SK-N-SH treated with all-trans-retinoic acid at 6 μM for 48 hours (cell line): ENCODE measurements around the gene SRM.

Source experiments
- ATAC-seq: fragments of 200-7000 bp; cut with Tn5 transposase; 3 replicates; pipeline ENCODE4 v1.9.1; 2020; ENCODE audit warnings: mild to moderate bottlenecking, moderate library complexity
- ARNTL ChIP-seq: fragments of 450-650 bp; formaldehyde crosslinking; IDR thresholded peaks from 2 replicates; pipeline ENCODE4 v1.5.0; 2020; ENCODE audit warnings: low read depth, mild to moderate bottlenecking, moderate library complexity, borderline replicate concordance
- BACH2 ChIP-seq: fragments of 250-450 bp; sonication (Bioruptor Pico); IDR thresholded peaks from 2 replicates; pipeline ENCODE4 v1.9.0; 2021; ENCODE audit warnings: mild to moderate bottlenecking, borderline replicate concordance
- CSDC2 ChIP-seq: fragments of 250-450 bp; sonication (Bioruptor Pico); IDR thresholded peaks from 2 replicates; pipeline ENCODE4 v1.5.0; 2020; ENCODE audit warnings: mild to moderate bottlenecking, moderate library complexity
- CSRNP3 ChIP-seq: fragments of 250-450 bp; sonication (Bioruptor Pico); IDR thresholded peaks from 2 replicates; pipeline ENCODE4 v1.5.1; 2021; ENCODE audit warnings: mild to moderate bottlenecking, moderate library complexity
- ESRRG ChIP-seq: fragments of 250-450 bp; sonication (Bioruptor Pico); IDR thresholded peaks from 2 replicates; pipeline ENCODE4 v1.6.1; 2021; ENCODE audit warnings: mild to moderate bottlenecking
- GLIS3 ChIP-seq: fragments of 250-450 bp; sonication (Bioruptor Pico); IDR thresholded peaks from 2 replicates; pipeline ENCODE4 v1.5.0; 2020; ENCODE audit warnings: mild to moderate bottlenecking, moderate library complexity
- ISL1 ChIP-seq: fragments of 250-450 bp; sonication (Bioruptor Pico); IDR thresholded peaks from 2 replicates; pipeline ENCODE4 v2.1.2; 2022; ENCODE audit warnings: mild to moderate bottlenecking, moderate library complexity
- OSR1 ChIP-seq: fragments of 250-450 bp; sonication (Bioruptor Pico); IDR thresholded peaks from 2 replicates; pipeline ENCODE4 v1.8.0; 2022; ENCODE audit warnings: moderate library complexity, mild to moderate bottlenecking, inconsistent platforms
- PPARA ChIP-seq: fragments of 250-450 bp; sonication (Bioruptor Pico); IDR thresholded peaks from 2 replicates; pipeline ENCODE4 v1.5.0; 2020; ENCODE audit warnings: mild to moderate bottlenecking, borderline replicate concordance
- RARB ChIP-seq: fragments of 250-450 bp; sonication (Bioruptor Pico); IDR thresholded peaks from 2 replicates; pipeline ENCODE4 v1.8.0; 2021; ENCODE audit warnings: mild to moderate bottlenecking, moderate library complexity
- SNAI2 ChIP-seq: fragments of 250-450 bp; sonication (Bioruptor Pico); IDR thresholded peaks from 2 replicates; pipeline ENCODE4 v1.5.0; 2020; ENCODE audit warnings: mild to moderate bottlenecking, moderate library complexity
- TCF4 ChIP-seq: fragments of 250-450 bp; sonication (Bioruptor Pico); IDR thresholded peaks from 2 replicates; pipeline ENCODE4 v1.8.0; 2021; ENCODE audit warnings: mild to moderate bottlenecking, moderate library complexity, borderline replicate concordance
- TOX ChIP-seq: fragments of 250-450 bp; sonication (Bioruptor Pico); IDR thresholded peaks from 2 replicates; pipeline ENCODE4 v1.8.0; 2021; ENCODE audit warnings: mild to moderate bottlenecking, moderate library complexity, borderline replicate concordance
- ZC3H10 ChIP-seq: fragments of 250-450 bp; sonication (Bioruptor Pico); IDR thresholded peaks from 2 replicates; pipeline ENCODE4 v1.5.1; 2021; ENCODE audit warnings: mild to moderate bottlenecking, moderate library complexity
- ZFP3 ChIP-seq: fragments of 250-450 bp; sonication (Bioruptor Pico); IDR thresholded peaks from 2 replicates; pipeline ENCODE4 v1.5.0; 2020; ENCODE audit warnings: mild to moderate bottlenecking, moderate library complexity
- ZFP30 ChIP-seq: fragments of 450-650 bp; formaldehyde crosslinking; IDR thresholded peaks from 2 replicates; pipeline ENCODE4 v1.5.0; 2022; ENCODE audit warnings: mild to moderate bottlenecking, moderate library complexity
- ZNF565 ChIP-seq: fragments of 450-650 bp; formaldehyde crosslinking; conservative IDR thresholded peaks from 2 replicates; pipeline ENCODE4 v1.5.0; 2020; ENCODE audit warnings: low read depth, mild to moderate bottlenecking, moderate library complexity
- ZNF70 ChIP-seq: fragments of 450-650 bp; formaldehyde crosslinking; IDR thresholded peaks from 2 replicates; pipeline ENCODE4 v1.5.0; 2020; ENCODE audit warnings: mild to moderate bottlenecking, moderate library complexity
- ZNF8 ChIP-seq: fragments of 450-650 bp; formaldehyde crosslinking; IDR thresholded peaks from 2 replicates; pipeline ENCODE4 v1.5.0; 2020; ENCODE audit warnings: mild to moderate bottlenecking, moderate library complexity
- TF ChIP-seq, protein P1 (sequence below): fragments of 250-450 bp; sonication (Bioruptor Pico); IDR thresholded peaks from 2 replicates; pipeline ENCODE4 v1.8.0; 2021; ENCODE audit warnings: low read depth, mild to moderate bottlenecking, moderate library complexity, borderline replicate concordance
- TF ChIP-seq, protein P2 (sequence below): fragments of 250-450 bp; sonication (Bioruptor Pico); IDR thresholded peaks from 2 replicates; pipeline ENCODE4 v1.5.0; 2020; ENCODE audit warnings: mild to moderate bottlenecking, moderate library complexity
- TF ChIP-seq, protein P3 (sequence below): fragments of 250-450 bp; sonication (Bioruptor Pico); IDR thresholded peaks from 2 replicates; pipeline ENCODE4 v1.5.1; 2020; ENCODE audit warnings: low read depth, mild to moderate bottlenecking, moderate library complexity
- TF ChIP-seq, protein P4 (sequence below): fragments of 250-450 bp; sonication (Bioruptor Pico); IDR thresholded peaks from 2 replicates; pipeline ENCODE4 v1.8.0; 2020; ENCODE audit warnings: mild to moderate bottlenecking, moderate library complexity, borderline replicate concordance

The SRM gene

GRCh38 chr1:11059155-11059967 is 457 bp downstream of the SRM start (continued):
- no peak for TF ChIP-seq ZNF70
- TF ChIP-seq ARNTL = no peak
- TF ChIP-seq OSR1 = no peak
- TF ChIP-seq TOX = no peak
- TF ChIP-seq BACH2 = no peak
- TF ChIP-seq ZNF8 (CRISPR knock-in tag) = no peak
- TF ChIP-seq, all 23 proteins: peak for 0

DNA sequence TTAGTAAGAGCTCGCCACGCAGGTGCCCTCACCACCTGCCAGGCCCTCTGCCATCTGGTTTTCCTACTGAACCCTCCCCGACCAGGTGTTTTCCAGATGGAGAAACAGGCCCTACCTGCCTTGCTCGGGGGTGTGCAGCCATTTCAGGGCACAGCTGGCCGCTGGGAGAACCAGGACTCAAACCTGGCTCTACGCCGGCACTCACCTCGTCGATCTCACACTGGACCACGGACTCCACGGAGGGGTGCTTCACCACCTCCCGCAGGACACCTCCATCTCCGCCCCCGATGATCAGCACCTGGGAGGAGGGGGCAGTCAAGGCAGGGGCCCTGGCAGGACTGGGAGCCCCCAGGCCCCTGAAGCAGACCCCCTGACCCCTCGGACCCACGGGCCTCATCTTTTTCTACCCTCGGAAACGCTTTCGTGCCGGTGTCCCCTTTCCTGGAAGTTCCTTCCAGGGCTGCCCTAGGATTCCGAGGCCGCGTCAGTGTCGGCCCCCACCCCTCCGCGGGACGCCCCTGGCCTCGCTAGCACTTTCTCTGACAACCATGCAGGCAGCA is 1.1 kb downstream of the SRM start:
- ATAC-seq = no peak
- TF ChIP-seq OSR1 (no peak), SNAI2 (CRISPR knock-in tag) (no peak), BACH2 (no peak), ZFP3 (CRISPR knock-in tag) (no peak), TOX (no peak), CSDC2 (CRISPR knock-in tag) (no peak), ZC3H10 (CRISPR knock-in tag) (no peak), ZNF8 (CRISPR knock-in tag) (no peak), TCF4 (CRISPR knock-in tag) (no peak), ARNTL (no peak), ZNF70 (no peak), ESRRG (no peak), GLIS3 (CRISPR knock-in tag) (no peak), ZNF565 (no peak), ISL1 (CRISPR knock-in tag) (no peak)
- TF ChIP-seq, protein P1, sequence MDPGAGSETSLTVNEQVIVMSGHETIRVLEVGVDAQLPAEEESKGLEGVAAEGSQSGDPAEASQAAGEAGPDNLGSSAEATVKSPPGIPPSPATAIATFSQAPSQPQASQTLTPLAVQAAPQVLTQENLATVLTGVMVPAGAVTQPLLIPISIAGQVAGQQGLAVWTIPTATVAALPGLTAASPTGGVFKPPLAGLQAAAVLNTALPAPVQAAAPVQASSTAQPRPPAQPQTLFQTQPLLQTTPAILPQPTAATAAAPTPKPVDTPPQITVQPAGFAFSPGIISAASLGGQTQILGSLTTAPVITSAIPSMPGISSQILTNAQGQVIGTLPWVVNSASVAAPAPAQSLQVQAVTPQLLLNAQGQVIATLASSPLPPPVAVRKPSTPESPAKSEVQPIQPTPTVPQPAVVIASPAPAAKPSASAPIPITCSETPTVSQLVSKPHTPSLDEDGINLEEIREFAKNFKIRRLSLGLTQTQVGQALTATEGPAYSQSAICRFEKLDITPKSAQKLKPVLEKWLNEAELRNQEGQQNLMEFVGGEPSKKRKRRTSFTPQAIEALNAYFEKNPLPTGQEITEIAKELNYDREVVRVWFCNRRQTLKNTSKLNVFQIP (CRISPR knock-in tag) = no peak
- TF ChIP-seq, protein P2, sequence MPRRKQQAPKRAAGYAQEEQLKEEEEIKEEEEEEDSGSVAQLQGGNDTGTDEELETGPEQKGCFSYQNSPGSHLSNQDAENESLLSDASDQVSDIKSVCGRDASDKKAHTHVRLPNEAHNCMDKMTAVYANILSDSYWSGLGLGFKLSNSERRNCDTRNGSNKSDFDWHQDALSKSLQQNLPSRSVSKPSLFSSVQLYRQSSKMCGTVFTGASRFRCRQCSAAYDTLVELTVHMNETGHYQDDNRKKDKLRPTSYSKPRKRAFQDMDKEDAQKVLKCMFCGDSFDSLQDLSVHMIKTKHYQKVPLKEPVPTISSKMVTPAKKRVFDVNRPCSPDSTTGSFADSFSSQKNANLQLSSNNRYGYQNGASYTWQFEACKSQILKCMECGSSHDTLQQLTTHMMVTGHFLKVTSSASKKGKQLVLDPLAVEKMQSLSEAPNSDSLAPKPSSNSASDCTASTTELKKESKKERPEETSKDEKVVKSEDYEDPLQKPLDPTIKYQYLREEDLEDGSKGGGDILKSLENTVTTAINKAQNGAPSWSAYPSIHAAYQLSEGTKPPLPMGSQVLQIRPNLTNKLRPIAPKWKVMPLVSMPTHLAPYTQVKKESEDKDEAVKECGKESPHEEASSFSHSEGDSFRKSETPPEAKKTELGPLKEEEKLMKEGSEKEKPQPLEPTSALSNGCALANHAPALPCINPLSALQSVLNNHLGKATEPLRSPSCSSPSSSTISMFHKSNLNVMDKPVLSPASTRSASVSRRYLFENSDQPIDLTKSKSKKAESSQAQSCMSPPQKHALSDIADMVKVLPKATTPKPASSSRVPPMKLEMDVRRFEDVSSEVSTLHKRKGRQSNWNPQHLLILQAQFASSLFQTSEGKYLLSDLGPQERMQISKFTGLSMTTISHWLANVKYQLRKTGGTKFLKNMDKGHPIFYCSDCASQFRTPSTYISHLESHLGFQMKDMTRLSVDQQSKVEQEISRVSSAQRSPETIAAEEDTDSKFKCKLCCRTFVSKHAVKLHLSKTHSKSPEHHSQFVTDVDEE (CRISPR knock-in tag) = no peak
- TF ChIP-seq, protein P3, sequence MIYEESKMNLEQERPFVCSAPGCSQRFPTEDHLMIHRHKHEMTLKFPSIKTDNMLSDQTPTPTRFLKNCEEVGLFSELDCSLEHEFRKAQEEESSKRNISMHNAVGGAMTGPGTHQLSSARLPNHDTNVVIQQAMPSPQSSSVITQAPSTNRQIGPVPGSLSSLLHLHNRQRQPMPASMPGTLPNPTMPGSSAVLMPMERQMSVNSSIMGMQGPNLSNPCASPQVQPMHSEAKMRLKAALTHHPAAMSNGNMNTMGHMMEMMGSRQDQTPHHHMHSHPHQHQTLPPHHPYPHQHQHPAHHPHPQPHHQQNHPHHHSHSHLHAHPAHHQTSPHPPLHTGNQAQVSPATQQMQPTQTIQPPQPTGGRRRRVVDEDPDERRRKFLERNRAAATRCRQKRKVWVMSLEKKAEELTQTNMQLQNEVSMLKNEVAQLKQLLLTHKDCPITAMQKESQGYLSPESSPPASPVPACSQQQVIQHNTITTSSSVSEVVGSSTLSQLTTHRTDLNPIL = no peak

GRCh38 chr1:11058026-11058425 is 1.8 kb downstream of the SRM start:
- no peak for ATAC-seq
- TF ChIP-seq ISL1 (CRISPR knock-in tag) = no peak
- TF ChIP-seq, protein P4, sequence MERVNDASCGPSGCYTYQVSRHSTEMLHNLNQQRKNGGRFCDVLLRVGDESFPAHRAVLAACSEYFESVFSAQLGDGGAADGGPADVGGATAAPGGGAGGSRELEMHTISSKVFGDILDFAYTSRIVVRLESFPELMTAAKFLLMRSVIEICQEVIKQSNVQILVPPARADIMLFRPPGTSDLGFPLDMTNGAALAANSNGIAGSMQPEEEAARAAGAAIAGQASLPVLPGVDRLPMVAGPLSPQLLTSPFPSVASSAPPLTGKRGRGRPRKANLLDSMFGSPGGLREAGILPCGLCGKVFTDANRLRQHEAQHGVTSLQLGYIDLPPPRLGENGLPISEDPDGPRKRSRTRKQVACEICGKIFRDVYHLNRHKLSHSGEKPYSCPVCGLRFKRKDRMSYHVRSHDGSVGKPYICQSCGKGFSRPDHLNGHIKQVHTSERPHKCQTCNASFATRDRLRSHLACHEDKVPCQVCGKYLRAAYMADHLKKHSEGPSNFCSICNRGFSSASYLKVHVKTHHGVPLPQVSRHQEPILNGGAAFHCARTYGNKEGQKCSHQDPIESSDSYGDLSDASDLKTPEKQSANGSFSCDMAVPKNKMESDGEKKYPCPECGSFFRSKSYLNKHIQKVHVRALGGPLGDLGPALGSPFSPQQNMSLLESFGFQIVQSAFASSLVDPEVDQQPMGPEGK (CRISPR knock-in tag) = no peak
- TF ChIP-seq CSDC2 (CRISPR knock-in tag) = no peak
- no peak for TF ChIP-seq ZFP3 (CRISPR knock-in tag)
- no peak for TF ChIP-seq PPARA
- TF ChIP-seq ZFP30 = no peak
- no peak for TF ChIP-seq ZNF70
- TF ChIP-seq, protein P3 = no peak
- TF ChIP-seq, protein P1 (CRISPR knock-in tag) = no peak
- no peak for TF ChIP-seq CSRNP3 (CRISPR knock-in tag)
- TF ChIP-seq RARB (CRISPR knock-in tag) = no peak
- TF ChIP-seq ESRRG = no peak
- no peak for TF ChIP-seq BACH2
- TF ChIP-seq TCF4 (CRISPR knock-in tag) = no peak
